Measurements from ENCODE around the gene KIF26B.

GRCh38 chr1:245201201-245201600 lies 46.4 kb downstream of the KIF26B start:
- TF ChIP-seq SUZ12 (IDR thresholded peaks at IDR 0.05; ENCODE audit: extremely low read depth, insufficient read depth, insufficient read length) (no peak), YY1 (IDR thresholded peaks at IDR 0.05; ENCODE audit: insufficient read depth, insufficient read length) (no peak)

Measured in NT2/D1 (cell line).